ENCODE data around the gene IFT88. TPM values are rescaled to one million over a fixed set of nuclear protein-coding genes. Genes with fewer than 3 reads are reported as not detected.

IFT88 gene
- total and polyA plus RNA-seq, 3 donors from 2014 or later: 56.6 to 111 (median 86.8) TPM

GRCh38 chr13:20528452-20528851, 38.5 kb upstream of the IFT88 start:
- intact Hi-C loops (cut with DNase I; ENCODE audit: low total_unique reads): no loop called here
- no peaks in the 10 kb centered on the region for H3K9me3 ChIP-seq

GRCh38 chr13:20534038-20534608, 32.8 kb upstream of the IFT88 start:
- no peak for TF ChIP-seq CTCF (IDR thresholded peaks at IDR 0.05)
- TF ChIP-seq POLR2A (IDR thresholded peaks at IDR 0.05): no peak
- no peaks in the 10 kb centered on the region for H3K4me1 ChIP-seq
- H3K4me3 ChIP-seq: no peak overlapping the region
- intact Hi-C loops (cut with DNase I; ENCODE audit: low total_unique reads): no loop called here
- H3K36me3 ChIP-seq (ENCODE audit: low read depth, missing control alignments): no peaks in the 10 kb centered on the region
- no peak for DNase-seq
- H3K27me3 ChIP-seq: no peaks in the 10 kb centered on the region
- H3K9me3 ChIP-seq: no peaks in the 10 kb centered on the region
- WGBS, 2 donors: 82 to 83% methylated on average over 10 of the region's 10 CpGs
- H3K27ac ChIP-seq: no peak overlapping the region

More at GRCh38 chr13:20528452-20528851, 38.5 kb upstream of the IFT88 start:
- Histone ChIP-seq H3K4me1 (peaks cover 6% of the 10 kb centered on the region), H3K27me3 (no peaks in the 10 kb centered on the region), H3K27ac (no peak overlapping the region), H3K36me3 (ENCODE audit: low read depth, missing control alignments) (no peaks in the 10 kb centered on the region), H3K4me3 (no peak overlapping the region)
- 82 to 83% methylated on average over 2 of the region's 2 CpGs for WGBS, 2 donors
- no peak for DNase-seq
- no peak for TF ChIP-seq POLR2A (IDR thresholded peaks at IDR 0.05)
- TF ChIP-seq CTCF (IDR thresholded peaks at IDR 0.05): no peak

GRCh38 chr13:20536992-20537391, 30.0 kb upstream of the IFT88 start:
- TF ChIP-seq CTCF (IDR thresholded peaks at IDR 0.05): no peak
- TF ChIP-seq POLR2A (IDR thresholded peaks at IDR 0.05): no peak
- H3K27ac ChIP-seq: no peak overlapping the region
- H3K9me3 ChIP-seq: no peaks in the 10 kb centered on the region
- no peak for DNase-seq
- intact Hi-C loops (cut with DNase I; ENCODE audit: low total_unique reads): no loop called here
- H3K27me3 ChIP-seq: no peaks in the 10 kb centered on the region
- H3K36me3 ChIP-seq (ENCODE audit: low read depth, missing control alignments): no peaks in the 10 kb centered on the region
- no peak overlapping the region for H3K4me3 ChIP-seq
- no peaks in the 10 kb centered on the region for H3K4me1 ChIP-seq

- no peak for DNase-seq
- TF ChIP-seq CTCF (IDR thresholded peaks at IDR 0.05) (no peak), POLR2A (IDR thresholded peaks at IDR 0.05) (no peak)
- intact Hi-C loops (cut with DNase I; ENCODE audit: low total_unique reads): no loop called here
- Histone ChIP-seq H3K27ac (no peak overlapping the region), H3K9me3 (no peaks in the 10 kb centered on the region), H3K4me1 (no peaks in the 10 kb centered on the region), H3K4me3 (no peak overlapping the region), H3K36me3 (ENCODE audit: low read depth, missing control alignments) (no peaks in the 10 kb centered on the region), H3K27me3 (no peaks in the 10 kb centered on the region)
- WGBS, 2 donors: 80 to 84% methylated on average over 4 to 7 of the region's 7 CpGs
Measured at GRCh38 chr13:20544201-20544923, 22.6 kb upstream of the IFT88 start.

- no peaks in the 10 kb centered on the region for H3K27me3 ChIP-seq
- no peak overlapping the region for H3K4me3 ChIP-seq
- H3K4me1 ChIP-seq: no peaks in the 10 kb centered on the region
- TF ChIP-seq CTCF (IDR thresholded peaks at IDR 0.05) (no peak), POLR2A (IDR thresholded peaks at IDR 0.05) (no peak)
- WGBS, 2 donors: 57 to 89% methylated on average over 1 of the region's 1 CpG
- intact Hi-C loops (cut with DNase I; ENCODE audit: low total_unique reads): no loop called here
- no peaks in the 10 kb centered on the region for H3K36me3 ChIP-seq (ENCODE audit: low read depth, missing control alignments)
- DNase-seq: no peak
- H3K9me3 ChIP-seq: no peaks in the 10 kb centered on the region
- H3K27ac ChIP-seq: no peak overlapping the region
Measured at GRCh38 chr13:20546556-20546955, 20.4 kb upstream of the IFT88 start.
